NCI-H1092 treated with DMSO at 0.1 percent for 48 hours (cell line): ENCODE results near the gene LINC00237.

Source experiments
- DNase-seq: peaks from one replicate; lab custom pipeline; 2025; lab: John Stamatoyannopoulos, UW

The LINC00237 gene

DNA sequence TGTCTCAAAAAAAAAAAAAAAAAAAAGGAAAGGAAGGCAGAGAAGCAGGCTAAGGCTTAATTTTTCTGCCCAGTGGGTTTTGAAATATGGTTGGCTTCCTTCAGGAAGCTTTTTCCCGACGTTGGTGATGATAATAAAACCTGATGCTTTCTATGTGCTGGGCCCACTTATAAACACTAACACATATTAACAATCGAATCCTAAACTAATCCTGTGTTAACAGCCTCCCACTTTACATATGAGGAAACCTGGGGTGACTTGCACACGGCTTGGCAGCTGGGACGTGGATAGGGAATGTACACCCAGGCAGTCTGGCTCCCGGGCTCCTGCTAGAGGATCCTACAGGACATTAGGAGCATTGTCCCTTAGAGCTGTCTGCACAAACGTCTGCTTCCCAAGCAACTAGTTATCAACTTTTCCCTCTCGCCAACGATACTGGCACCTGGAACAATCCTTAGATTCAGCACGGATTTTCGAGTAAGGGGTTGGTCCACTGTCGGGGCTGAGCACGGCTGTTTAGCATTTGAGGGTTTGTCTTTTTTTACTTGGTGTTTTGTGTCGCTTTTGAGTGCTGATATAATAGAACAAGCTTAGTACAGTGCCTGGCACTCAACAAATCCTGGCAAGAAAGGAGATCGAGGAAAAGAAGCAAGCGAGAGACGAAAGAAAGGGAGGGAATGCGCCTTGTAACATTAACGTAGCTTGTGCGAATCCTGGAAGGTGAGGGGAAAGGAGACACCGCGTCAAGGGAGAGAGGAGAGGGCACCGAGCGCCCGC, 19.1 kb upstream of the LINC00237 start:
- peak; percentile 79 for DNase-seq

DNA sequence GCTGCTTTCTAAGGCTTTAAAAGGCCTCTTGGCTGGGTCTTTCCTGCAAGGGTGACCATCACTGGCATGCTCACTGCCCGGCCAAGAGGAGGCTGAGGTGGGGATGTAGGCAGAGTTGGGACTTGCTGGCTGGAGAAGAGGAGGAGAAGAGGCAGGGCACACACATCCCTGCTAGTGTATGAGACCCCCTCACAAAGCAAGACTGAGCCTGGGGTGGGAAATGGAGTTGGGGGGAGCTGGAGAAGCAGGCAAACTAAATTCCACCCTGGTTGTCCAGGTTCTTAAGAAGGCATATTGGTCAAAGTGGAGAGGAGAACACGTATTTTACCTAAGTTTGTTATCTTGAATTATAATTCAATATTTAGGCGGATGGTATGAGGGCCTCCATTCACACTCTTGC, 18.0 kb upstream of the LINC00237 start:
- DNase-seq, result no peak

DNA sequence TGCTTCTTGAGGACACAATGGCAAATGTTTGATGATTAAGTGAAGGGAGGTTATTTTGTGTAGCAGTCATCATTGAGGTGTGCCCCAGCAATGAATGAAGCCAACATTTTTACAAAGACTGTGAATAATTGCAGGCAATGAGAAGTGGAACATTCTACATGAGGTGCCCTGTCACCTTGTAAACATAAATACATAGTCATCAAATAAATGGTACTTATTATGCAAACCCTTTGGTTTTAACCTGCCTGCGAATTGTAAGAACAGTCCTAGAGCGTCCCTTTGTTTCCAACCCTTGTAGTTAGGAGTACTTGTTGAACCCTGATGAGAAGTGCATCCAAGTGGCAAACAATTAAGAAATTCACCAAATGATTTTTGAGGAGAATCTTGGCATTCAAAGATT, 12.6 kb upstream of the LINC00237 start:
- DNase-seq, result no peak

DNA sequence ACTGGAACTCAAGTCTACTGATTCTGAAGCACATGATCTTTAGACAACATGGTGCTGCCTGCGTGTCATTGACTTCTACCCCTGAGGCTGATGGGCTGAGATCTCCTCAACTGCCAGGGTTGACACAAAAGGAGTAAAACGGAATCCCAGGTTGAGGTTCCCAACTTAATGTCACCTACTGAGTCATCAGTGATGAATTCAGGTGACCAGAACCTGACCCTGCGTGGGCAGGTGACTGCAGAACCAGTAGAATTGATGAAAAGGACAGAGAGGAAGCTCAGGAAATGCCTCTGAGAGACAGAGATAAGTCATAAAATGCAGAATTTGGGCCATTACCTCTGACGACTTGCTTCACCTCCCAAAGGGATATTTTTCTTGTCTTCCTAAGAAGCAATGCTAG, 12.0 kb upstream of the LINC00237 start:
- DNase-seq, result no peak

DNA sequence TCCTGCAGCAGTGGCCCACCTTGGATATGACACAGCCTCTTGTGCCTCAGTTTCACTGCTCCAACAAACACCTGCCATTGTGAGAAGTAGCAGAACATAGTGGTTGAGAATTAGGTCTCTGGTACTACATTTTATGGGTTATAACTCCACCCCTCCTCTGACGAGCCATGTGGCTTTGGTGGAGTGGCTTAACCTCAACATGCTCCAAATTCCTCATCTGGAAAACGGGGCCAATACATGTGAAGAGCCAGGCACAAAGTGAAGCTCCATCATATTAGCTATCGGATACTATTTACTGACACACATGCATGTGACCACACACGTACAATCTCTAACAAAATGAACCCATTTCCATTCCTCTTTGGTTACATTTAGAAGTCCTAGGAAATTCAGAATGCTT, 11.4 kb upstream of the LINC00237 start:
- DNase-seq, result no peak

DNA sequence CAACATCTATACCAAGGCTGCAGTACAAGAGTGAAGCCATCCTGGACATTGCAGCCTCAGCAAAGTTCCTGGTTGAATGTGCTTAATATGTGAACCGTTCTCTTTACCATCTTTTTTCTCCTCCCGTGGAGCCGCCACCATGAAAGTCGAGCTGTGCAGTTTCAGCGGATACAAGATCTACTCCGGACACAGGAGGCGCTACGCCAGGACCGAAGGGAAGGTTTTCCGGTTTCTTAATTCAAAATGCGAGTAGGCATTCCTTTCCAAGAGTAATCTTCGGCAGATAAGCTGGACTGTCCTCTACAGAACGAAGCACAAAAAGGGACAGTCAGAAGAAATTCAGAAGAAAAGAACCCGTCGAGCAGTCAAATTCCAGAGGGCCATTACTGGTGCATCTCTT, 8.4 kb upstream of the LINC00237 start:
- no peak for DNase-seq

DNA sequence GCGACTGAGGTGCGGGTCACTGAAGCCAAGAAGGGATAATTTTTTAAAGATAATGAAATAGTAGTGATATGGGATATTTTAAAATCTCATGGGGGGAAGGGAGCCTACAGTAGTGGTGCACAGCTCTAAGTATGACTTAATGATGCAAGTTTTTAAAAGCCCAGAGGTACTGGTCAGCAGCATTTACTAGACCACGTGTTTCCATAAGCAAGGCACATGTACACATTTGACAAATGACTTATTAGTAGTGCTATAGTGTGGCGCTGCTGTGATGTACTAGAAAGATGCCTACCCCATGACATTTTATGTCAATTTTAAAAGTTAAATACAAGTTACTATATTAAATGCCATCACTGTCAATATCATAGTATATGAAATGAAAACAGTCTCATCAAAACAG, 7.5 kb upstream of the LINC00237 start:
- no peak for DNase-seq

DNA sequence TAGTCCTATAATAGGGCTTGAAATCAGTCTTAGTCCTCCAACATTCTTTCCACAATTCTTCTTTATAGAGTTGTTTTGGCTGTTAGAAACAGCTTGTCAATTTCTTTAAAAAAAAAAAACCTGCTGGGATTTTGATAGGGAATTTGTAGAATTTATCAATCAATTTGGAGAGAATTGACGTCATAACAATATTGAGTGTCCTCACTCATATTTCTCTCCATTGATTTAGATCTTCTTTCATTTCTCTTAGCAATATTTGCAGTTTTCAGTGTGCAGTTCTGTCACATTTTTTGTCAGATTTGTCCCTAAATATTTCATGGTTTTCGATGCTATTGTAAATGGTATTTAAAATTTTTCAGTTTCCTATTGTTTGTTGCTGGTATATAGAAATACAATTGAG, 5.3 kb upstream of the LINC00237 start:
- no peak for DNase-seq

DNA sequence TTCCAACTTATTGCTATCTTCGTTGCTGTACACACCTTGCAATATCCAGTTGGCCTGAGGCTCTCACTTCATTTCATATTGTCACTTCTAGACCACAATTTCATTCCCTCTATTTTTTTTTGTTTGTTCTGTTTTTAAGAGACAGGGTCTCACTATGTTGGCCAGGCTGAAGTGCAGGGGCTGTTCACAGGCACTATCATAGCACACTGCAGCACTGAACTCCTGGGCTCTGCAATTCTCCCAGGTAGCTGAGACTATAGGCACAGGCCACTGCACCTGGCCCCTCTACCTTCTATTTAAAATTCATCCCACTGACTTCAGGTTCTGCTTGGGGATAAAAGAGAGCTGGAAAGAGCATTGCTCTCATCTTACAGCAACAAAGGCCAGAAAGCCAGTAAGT, 4.7 kb upstream of the LINC00237 start:
- no peak for DNase-seq

DNA sequence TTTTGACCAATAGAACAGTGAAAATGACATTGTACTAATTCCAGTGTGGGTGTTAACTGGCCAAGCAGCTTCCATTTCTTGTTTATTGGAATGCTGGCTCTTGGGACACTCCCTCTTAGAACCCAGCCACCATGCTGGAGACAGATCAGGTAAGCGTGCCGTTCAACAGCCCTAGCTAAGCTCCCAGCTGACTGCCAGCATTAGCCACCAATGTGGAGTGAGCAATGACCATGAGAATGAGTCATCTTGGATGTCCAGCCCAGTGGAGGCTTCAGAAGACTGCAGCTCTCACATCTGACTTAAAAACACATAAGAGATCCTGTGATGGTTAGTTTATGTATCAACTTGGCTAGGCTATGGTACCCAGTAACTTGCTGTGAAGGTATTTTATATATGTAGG, 3.0 kb upstream of the LINC00237 start:
- DNase-seq, result no peak

DNA sequence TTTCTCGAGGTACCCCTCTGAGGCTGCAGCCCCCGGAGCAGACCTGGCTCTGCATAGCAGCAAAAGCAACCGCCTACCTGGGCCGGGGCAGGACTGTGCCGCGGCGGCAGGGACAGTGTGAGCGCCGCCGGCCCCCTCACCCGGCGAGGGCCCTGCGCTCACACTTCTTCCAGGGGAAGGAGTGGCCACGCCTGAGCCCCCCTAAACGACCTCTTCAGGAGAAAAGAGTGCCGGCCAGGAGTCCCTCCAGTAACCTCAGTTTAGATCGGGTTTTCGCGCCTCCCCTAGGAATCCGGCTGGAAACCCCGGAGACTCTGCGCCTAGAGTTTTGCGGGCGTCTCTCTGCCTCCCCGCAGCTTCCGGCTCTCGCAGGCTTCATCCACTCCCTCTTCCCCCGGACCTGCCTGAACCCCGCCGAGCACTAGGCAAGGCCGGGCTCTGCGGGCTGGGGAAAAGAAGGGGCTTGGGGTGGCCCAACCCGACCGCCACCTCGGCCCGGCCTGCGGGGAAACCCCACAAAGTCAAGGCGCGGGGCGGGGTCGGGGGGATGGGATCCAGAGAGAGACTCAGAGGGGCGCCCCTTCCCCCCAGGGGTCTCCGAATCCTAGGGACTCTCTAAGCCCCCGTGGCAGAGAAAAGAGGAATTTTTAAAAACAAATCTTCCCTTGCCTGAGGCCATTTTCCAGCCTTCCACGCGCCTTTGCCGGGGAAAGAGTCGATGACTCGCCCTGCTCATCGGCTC, 558 bp downstream of the LINC00237 start:
- no peak for DNase-seq

DNA sequence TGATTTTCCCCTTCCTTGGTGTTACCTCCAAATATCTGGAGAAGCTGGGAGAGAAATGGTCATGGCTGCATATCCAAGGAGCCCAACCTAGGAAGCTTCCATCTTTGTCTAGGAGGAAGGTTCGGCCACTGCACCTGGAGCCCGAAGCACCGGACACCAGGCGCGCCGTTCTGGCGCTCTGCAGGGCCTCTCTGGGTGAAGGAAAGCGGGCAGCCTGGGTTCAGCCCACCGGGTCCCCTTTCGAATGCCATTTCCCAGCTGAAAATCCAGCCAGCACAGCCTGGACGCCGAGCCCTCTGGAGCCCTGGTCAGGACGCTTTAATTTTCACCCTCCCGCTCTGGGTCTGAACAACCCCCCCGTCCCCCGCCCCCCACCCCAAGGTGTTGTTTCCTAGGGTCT, 1.2 kb downstream of the LINC00237 start:
- DNase-seq, result no peak

DNA sequence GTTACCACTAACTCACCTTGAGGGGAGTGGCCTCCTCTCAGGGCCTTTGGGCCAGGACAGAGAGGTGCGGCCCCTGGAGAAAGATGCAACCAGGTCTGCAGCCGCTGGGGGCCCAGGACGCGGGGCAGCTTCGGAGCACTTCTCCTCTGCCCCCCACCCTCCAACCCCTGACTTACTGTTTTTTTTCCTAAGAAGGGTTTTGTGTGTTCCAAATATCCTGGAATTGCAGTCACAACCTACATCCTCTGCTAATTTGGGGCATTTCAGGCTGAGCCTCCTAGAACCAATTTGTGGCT, 1.7 kb downstream of the LINC00237 start:
- no peak for DNase-seq

DNA sequence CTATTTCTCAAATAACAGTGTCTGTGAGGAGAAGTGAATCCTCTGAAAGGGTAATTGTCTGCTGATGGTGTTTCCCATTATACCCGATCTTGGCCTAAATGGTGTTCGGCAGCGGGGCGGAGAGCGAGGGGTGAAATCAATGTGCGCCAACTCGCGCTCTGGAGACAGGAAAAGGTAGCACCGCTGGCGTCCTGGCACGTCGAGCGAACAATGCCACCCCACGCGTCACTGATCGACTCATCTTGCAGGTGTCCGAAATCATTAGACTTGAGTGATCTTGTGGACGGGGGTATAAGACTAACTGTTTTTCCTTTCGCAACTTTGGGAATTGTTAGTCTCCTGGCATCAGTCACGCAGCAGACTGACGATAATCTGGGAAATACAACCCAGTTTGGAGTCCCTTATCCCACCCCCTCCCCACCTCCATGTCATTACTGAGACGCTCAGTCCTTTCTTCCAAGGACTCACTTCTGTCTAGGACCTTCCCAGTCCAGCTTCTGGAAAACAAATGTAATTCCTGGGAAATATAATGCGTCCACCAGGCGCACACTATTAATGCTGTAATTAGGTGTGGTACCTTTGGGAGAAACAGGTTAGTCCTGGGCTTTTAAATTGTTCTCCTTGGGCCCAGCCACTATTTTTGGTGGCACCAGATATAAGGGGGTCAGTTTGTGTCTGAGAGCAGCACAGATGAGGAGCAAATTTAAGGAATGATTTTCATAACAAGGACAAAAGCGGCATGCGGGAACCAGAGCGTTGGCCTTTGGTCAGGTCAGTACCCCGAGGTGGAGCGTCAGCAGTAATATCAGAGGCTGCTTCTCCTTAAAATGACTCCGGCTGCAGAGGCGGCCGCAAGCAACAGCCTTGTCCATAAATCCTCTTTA, 2.3 kb downstream of the LINC00237 start:
- no peak for DNase-seq

DNA sequence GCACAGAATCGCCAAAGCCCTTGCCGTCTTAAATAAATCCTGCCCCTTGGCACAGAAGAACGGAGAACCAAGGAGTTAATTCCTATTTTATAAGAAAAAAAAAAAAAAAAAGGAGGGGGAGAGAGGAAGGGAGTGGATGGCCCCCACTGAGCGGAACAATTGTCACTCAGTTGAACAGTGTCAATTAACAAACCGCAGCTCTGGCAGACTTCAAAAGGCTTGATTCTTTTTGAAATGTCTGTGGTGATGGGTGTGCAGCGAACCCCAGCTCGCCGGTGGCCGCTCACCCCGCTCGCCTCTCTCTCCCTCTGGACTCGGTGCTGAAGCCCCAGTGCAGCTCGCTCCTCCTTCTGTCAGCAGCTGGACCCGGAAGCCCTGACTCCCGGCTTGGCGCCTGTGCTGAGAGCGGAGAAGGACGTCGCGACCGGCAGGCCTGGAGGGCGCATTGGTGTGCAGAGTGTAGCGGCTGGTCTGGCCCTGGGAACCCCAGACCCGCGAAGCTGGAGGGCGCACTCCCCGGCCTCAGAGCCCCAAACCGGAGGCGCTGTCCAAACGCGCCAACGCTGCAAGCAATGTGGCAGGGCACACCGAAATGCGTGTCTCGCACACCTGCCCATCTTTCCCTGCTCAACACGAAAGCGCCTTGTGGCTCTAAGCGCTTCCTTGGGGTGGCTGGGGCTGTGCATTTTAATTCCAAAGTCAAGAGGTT, 3.4 kb downstream of the LINC00237 start:
- no peak for DNase-seq

DNA sequence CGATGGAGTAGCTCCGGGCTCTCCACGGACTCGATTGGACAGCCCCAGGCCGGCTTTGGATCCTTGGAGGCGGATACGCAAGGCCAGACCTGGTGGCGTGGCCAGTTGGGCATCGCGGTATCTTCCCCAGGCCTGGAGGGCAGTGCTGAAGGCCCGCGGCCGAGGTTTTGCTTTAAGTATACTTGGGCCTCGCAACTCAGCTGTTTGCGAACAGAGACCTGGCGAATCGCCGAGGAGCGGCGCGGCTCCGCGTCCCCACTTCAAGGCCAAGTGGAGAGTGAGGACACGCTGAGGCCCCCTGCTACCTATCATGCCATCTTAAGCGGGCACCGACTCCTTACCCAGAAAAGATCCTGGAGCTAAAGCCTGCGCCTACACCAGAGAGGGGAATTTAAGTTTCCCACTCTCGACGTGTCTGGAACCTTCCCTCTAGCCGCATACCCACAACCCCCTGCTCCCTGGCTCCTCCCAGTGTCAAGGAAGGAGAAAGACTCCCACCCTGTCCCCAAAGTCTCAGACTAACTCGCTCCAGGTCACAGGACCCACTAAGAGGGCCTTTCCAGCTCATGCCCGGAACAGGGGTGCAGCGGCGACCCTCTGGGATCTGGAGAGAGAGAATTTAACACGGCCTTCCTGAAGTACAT, 4.1 kb downstream of the LINC00237 start:
- DNase-seq, result no peak

DNA sequence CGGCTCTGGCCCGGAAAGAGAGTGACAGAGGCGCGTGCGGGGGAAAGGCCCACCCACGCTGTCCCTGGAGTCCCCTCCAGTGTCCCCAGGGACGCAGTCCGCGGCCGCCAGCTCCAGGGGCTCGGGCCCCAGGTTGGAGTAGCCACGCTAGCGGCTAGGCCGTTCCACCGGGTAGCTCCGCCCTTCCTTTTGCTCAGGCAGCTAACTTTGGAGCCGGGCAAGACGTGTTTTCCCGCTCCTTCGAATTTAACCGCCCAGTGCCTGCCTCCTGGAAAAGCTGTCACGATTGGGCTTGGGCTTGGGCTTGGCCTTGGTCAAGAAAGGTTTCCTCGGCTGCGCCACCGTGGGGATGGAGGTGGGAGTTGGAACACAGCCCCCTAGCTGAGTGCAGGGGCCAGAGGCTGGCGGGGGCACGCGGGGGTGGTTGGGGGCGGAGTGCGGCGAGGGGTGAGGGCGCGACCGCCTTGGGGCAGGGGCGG, 4.7 kb downstream of the LINC00237 start:
- no peak for DNase-seq

DNA sequence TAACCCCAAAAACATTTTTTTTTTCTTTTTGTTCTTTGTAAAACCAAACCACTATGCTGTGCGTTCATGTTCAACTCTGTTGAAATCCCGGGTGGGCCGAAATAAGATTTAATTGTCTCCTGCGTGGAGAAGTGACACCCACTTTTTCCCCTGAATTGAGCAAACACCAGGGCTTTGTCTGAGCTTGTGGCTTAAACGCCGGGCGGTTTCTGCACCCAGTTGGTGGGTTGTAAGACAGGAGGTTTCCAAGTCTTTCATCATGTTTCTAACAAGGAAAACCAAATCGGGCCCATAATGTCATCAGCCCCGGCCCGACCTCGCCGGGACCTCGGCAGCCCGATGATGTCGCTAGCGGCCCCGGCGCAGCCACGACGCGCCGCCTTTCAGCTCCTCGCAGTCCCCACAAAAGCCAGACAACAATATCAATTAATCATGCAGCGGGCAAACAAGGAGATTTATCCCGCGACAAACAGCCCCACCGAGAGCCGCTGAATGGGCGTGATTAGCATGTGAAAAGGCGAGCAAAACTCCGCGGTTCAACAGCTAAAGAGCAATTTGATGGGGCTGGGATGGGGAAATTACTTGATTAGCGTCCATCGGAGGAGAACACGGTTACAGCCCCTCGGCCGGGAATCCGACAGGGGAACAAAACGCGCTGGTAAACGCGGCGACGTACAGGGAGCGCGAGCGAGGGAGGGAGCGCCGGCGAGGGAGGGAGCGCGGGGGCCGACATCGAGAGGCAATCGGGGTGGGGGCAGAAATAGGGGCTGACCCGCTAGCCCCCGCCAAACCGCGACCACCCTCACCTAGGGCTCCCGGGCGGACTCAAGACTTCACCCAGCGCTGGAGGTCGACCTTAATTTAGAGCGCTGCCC, 5.3 kb downstream of the LINC00237 start:
- DNase-seq, result peak; percentile 78

DNA sequence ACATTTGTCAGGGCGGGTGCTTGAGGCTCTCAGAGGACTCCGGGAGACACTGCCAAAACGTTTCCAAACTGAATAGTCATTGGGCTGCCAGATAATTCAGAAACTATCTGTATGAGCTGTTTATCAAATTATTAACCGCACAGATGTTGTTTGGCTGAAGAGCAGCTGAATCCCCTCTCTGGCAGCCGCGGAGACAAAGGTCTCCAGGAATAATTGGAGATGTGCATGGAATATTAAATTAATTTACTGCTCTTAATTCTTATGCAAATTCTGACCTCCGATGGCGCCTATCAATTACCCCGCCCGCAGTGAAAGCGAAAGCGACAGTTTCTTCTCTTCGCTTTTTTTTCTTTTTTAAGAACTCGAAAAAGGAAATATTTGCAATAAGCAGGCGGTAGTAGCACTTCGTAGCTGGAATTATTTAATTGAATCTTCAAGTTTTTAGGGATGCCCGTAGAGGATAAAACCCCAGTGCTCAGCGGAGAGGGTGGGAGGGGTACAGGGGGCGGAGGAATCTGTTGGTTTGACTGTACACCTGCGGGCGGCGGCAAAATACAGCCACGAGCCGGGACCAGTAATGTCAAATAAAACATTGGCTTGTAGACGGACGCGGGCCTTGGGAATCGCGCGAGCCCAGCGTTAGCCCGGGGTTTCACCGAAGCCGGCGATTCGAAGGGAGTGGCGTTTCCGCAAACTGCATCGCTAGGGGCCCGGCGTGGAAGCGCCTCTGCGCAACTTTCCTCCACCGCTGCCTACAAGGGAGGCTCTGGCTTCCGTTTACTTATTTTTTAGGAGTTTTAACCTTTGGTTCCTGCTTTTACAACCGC, 6.2 kb downstream of the LINC00237 start:
- peak; percentile 88 for DNase-seq
